Liver (tissue), 3 donors: ENCODE results near the gene DEFB121.

Experiments
- CTCF ChIP-seq: fragments of 150-350 bp; IDR thresholded peaks from 2 replicates; pipeline ENCODE4 v1.5.1; 2017; ENCODE audit warnings: improper control_type of control experiment, low read depth, low read length; ENCODE audit not compliant: missing input control
- GABPA ChIP-seq, 2 donors: IDR thresholded peaks in 1 of 2; conservative IDR thresholded peaks in 1 of 2; 2 replicates each; pipeline ENCODE4 v1.6.1; 2016; ENCODE audit warnings: antibody characterized with exemption in 2 of 2, mild to moderate bottlenecking in 1 of 2, moderate library complexity in 1 of 2
- REST ChIP-seq: IDR thresholded peaks from 2 replicates; pipeline ENCODE4 v1.6.1; 2016; ENCODE audit warnings: antibody characterized with exemption, mild to moderate bottlenecking
- TAF1 ChIP-seq: conservative IDR thresholded peaks from 2 replicates; pipeline ENCODE4 v1.6.1; 2016; ENCODE audit warnings: antibody characterized with exemption, mild to moderate bottlenecking
- donor health status: healthy.
- donor health status: healthy.

- TF ChIP-seq GABPA (IDR thresholded peaks at IDR 0.05 in 1 of 2, conservative IDR thresholded peaks at IDR 0.05 in 1 of 2) = no peak
- no peak for TF ChIP-seq TAF1
- TF ChIP-seq CTCF = no peak
- no peak for TF ChIP-seq REST
These were observed at the start of gene DEFB121 for GRCh38 chr20:31406115-31406514.
